Erythroblast (primary cell): Measurements from ENCODE around the gene IQSEC1.

Experiments used
- GATA1 ChIP-seq: IDR thresholded peaks from 2 replicates; pipeline ENCODE4 v1.6.1; 2011; ENCODE audit warnings: low read depth, mild to moderate bottlenecking, control low read depth, low read length, moderate library complexity
- POLR2A ChIP-seq: IDR thresholded peaks from 2 replicates; pipeline ENCODE4 v1.6.1; 2011; ENCODE audit warnings: mild to moderate bottlenecking, low read length

DNA sequence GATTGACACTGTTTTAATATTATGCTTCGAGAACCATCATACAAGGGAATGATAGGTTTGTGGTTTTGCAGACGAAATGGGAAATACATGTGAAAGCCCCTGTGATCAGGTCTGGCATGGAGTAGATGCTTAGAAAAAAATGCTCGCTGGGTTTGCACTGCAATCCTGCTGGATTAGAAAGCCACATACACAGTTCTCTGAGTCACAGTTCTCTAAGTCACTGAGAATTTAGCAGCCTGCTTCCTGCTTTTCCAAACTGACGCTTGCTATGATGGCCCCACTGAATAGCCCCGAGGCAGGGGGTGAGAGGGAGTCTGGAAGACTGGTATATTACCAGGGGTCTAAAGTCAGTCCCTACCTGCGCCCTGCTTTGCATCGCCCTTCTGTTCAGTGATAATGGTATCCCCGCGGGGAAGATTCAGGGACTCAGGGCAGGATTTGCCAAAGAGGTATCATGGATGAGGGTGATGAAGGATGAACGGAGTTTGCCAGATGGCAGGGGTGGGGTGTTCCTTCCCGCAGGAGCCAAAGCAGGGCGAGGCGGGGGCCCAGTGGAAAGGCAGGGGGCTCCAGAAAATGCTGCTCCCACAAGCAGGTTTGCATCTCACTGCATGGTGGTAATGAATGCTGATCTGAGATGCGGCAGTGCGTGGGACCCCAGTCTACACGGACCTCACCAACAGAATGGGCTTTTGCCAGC, 82.3 kb downstream of the IQSEC1 start:
- TF ChIP-seq POLR2A = no peak
- no peak for TF ChIP-seq GATA1
